Measurements from ENCODE around the gene TAF7. TPM values are rescaled to one million over a fixed set of nuclear protein-coding genes. Genes with fewer than 3 reads are reported as not detected.

Gene TAF7
- total and polyA plus RNA-seq, 10 of the 15 experiments (the other 5 are each of a cell fraction or from before 2014, with no cell fraction given): 42.0 to 88.8 (median 69.2) TPM

- TF ChIP-seq MYC (IDR thresholded peaks at IDR 0.05; ENCODE audit: insufficient read depth, insufficient read length, insufficient replicate concordance, low read length, severe bottlenecking) (no peak), ASH2L (IDR thresholded peaks at IDR 0.05; ENCODE audit: borderline replicate concordance, low read depth) (no peak), MYB (IDR thresholded peaks at IDR 0.05; ENCODE audit: borderline replicate concordance, low read depth, low read length) (no peak), TCF12 (IDR thresholded peaks at IDR 0.05; ENCODE audit: low read depth, low read length) (no peak), CUX1 (IDR thresholded peaks at IDR 0.05; ENCODE audit: insufficient replicate concordance, low read depth, low read length) (no peak), E2F8 (IDR thresholded peaks at IDR 0.05; ENCODE audit: low read depth, partially characterized antibody) (no peak), ESRRA (IDR thresholded peaks at IDR 0.05; ENCODE audit: low read length) (no peak), BRCA1 (IDR thresholded peaks at IDR 0.05; ENCODE audit: low read depth, low read length) (no peak), GATAD2B (conservative IDR thresholded peaks at IDR 0.05; ENCODE audit: low read depth) (no peak), LARP7 (IDR thresholded peaks at IDR 0.05) (no peak), CHD2 (IDR thresholded peaks at IDR 0.05; ENCODE audit: borderline replicate concordance, low read depth, low read length) (no peak), SUZ12 (IDR thresholded peaks at IDR 0.05; ENCODE audit: unreplicated experiment) (no peak)
Observed at GRCh38 chr5:141366016-141366896, 45.7 kb upstream of the TAF7 start (continued).
